ENCODE measurements around the gene ACE.

The ACE gene

GRCh38 chr17:63474586-63475460 is 2.0 kb upstream of the ACE start:
- no peak for DNase-seq

- no peak for DNase-seq
These were observed 1.1 kb upstream of the ACE start for GRCh38 chr17:63475491-63476412.

GRCh38 chr17:63476459-63476853 is 405 bp upstream of the ACE start:
- DNase-seq, result peak; percentile 59

GRCh38 chr17:63477480-63478440 is 899 bp downstream of the ACE start:
- DNase-seq, result peak; percentile 68

GRCh38 chr17:63478814-63479494 is 2.1 kb downstream of the ACE start:
- DNase-seq, result peak; percentile 46

GRCh38 chr17:63479495-63480184 is 2.8 kb downstream of the ACE start:
- DNase-seq, result no peak

GRCh38 chr17:63480192-63480784 is 3.4 kb downstream of the ACE start:
- no peak for DNase-seq

- no peak for DNase-seq
These were observed 4.1 kb downstream of the ACE start for GRCh38 chr17:63480826-63481487.

GRCh38 chr17:63481488-63481870 is 4.6 kb downstream of the ACE start:
- no peak for DNase-seq

GRCh38 chr17:63482509-63482908 is 5.6 kb downstream of the ACE start:
- DNase-seq, result no peak

GRCh38 chr17:63483038-63483437 is 6.2 kb downstream of the ACE start:
- no peak for DNase-seq

- no peak for DNase-seq
These were observed 7.1 kb downstream of the ACE start for GRCh38 chr17:63483655-63484575.

- DNase-seq, result no peak
These were observed 9.6 kb downstream of the ACE start for GRCh38 chr17:63486317-63487013.

GRCh38 chr17:63487014-63487339 is 10.1 kb downstream of the ACE start:
- no peak for DNase-seq

- no peak for DNase-seq
These were observed 12.0 kb downstream of the ACE start for GRCh38 chr17:63488851-63489250.

- no peak for DNase-seq
These were observed 12.4 kb downstream of the ACE start for GRCh38 chr17:63489291-63489690.

- no peak for DNase-seq
These were observed 13.5 kb downstream of the ACE start for GRCh38 chr17:63490329-63490728.

GRCh38 chr17:63490858-63491400 is 14.1 kb downstream of the ACE start:
- no peak for DNase-seq
